CD8-positive, alpha-beta memory T cell (primary cell): ENCODE data around the gene FRRS1. TPM values are rescaled to one million over a fixed set of nuclear protein-coding genes. Genes with fewer than 3 reads are reported as not detected.

ENCODE experiments used
- CTCF ChIA-PET: fragments of 350-600 bp; sonication (Branson Sonifier 250); formaldehyde crosslinking; loops from one replicate; lab custom pipeline; 2021; ENCODE audit warnings: antibody characterized with exemption; lab: Charles Lee
- POLR2A ChIA-PET: fragments of 350-600 bp; sonication (Branson Sonifier 250); formaldehyde crosslinking; loops from one replicate; lab custom pipeline; 2021; ENCODE audit warnings: antibody characterized with exemption; lab: Charles Lee
- DNase-seq, 5 donors: peaks; one replicate each; pipeline versions ENCODE4 v3.0.0 to v3.0.0-alpha.2; 2020 to 2022; ENCODE audit warnings: mixed read lengths in 1 of 5
- H3K27ac ChIP-seq: one replicate; pipeline ENCODE4 v1.7.0; 2013; ENCODE audit warnings: low read depth, mild to moderate bottlenecking, low read length, moderate library complexity
- H3K27me3 ChIP-seq: 2 replicates; pipeline ENCODE4 v1.7.0; 2013; ENCODE audit warnings: low read length, mild to moderate bottlenecking; ENCODE audit not compliant: insufficient read depth, poor library complexity, severe bottlenecking
- H3K36me3 ChIP-seq: 2 replicates; pipeline ENCODE4 v1.7.0; 2013; ENCODE audit warnings: mild to moderate bottlenecking, low read length, moderate library complexity; ENCODE audit not compliant: insufficient read depth
- H3K4me1 ChIP-seq: 2 replicates; pipeline ENCODE4 v1.7.0; 2013; ENCODE audit warnings: mild to moderate bottlenecking, low read length, moderate library complexity; ENCODE audit not compliant: insufficient read depth
- H3K4me3 ChIP-seq: 2 replicates; pipeline ENCODE4 v1.7.0; 2013; ENCODE audit warnings: mild to moderate bottlenecking, low read length
- H3K9me3 ChIP-seq: 2 replicates; pipeline ENCODE4 v1.7.0; 2013; ENCODE audit warnings: mild to moderate bottlenecking, low read length
- H3K27ac Mint-ChIP-seq, 8 donors: one replicate each; pipeline ENCODE4 v1.8.0; 2020 to 2021; ENCODE audit warnings: mixed read lengths in 8 of 8, mild to moderate bottlenecking in 6 of 8, inconsistent platforms in 3 of 8, moderate library complexity in 3 of 8
- H3K27me3 Mint-ChIP-seq, 2 donors: one replicate each; pipeline ENCODE4 v1.8.0; 2020 to 2021; ENCODE audit warnings: mixed read lengths in 2 of 2, mild to moderate bottlenecking in 1 of 2, moderate library complexity in 1 of 2
- H3K36me3 Mint-ChIP-seq, 3 donors: one replicate each; pipeline ENCODE4 v1.8.0; 2020 to 2021; ENCODE audit warnings: mixed read lengths in 3 of 3, inconsistent platforms in 1 of 3, mild to moderate bottlenecking in 1 of 3
- H3K4me1 Mint-ChIP-seq, 3 donors: one replicate each; pipeline ENCODE4 v1.8.0; 2020 to 2021; ENCODE audit warnings: mixed read lengths in 3 of 3, inconsistent platforms in 1 of 3, mild to moderate bottlenecking in 1 of 3
- H3K4me3 Mint-ChIP-seq, 7 donors: one replicate each; pipeline ENCODE4 v1.8.0; 2020 to 2021; ENCODE audit warnings: mixed read lengths in 7 of 7, mild to moderate bottlenecking in 6 of 7, moderate library complexity in 4 of 7, inconsistent platforms in 2 of 7
- H3K9me3 Mint-ChIP-seq, 5 donors: one replicate each; pipeline ENCODE4 v1.8.0; 2020 to 2022; ENCODE audit warnings: mixed read lengths in 5 of 5, mild to moderate bottlenecking in 3 of 5, moderate library complexity in 2 of 5, inconsistent platforms in 1 of 5
- polyA plus RNA-seq: library from polyadenylated mRNA; unstranded; fragments of 300-500 nt; fragmentation: Illumina TruSeq; gene quantifications from one replicate; pipeline ENCODE4 v1.2.3, GENCODE V29; 2021
- total RNA-seq, 2 experiments: library from RNA; stranded (reverse); gene quantifications; one replicate each; pipeline ENCODE4 v1.2.3, GENCODE V29; 2021

FRRS1 gene
- total and polyA plus RNA-seq, 3 experiments from 2014 or later, result 1.6 to 2.0 TPM; not detected in 1

GRCh38 chr1:99680270-99680669, 86.2 kb downstream of the FRRS1 start:
- DNase-seq, result no peak
- Histone ChIP-seq H3K27ac (no peak overlapping the region), H3K4me1 (no peaks in the 10 kb centered on the region), H3K9me3 (no peaks in the 10 kb centered on the region), H3K36me3 (no peaks in the 10 kb centered on the region), H3K27me3 (no peaks in the 10 kb centered on the region), H3K4me3 (no peak overlapping the region)
- no peaks in the 10 kb centered on the region for H3K4me1 Mint-ChIP-seq
- POLR2A ChIA-PET, result no interaction called here
- H3K27ac Mint-ChIP-seq, result no peak overlapping the region
- CTCF ChIA-PET, result interaction anchor here (1.0 to 1.5 kb wide), 3 partner anchors 10 to 13 kb away, joined by 3 to 4 read pairs (median 3); no protein-coding TSS in a partner anchor
- H3K4me3 Mint-ChIP-seq, result no peak overlapping the region
- no peaks in the 10 kb centered on the region for H3K36me3 Mint-ChIP-seq
- H3K27me3 Mint-ChIP-seq, result peaks cover 3 to 19% of the 10 kb centered on the region in 2 donors
- no peaks in the 10 kb centered on the region for H3K9me3 Mint-ChIP-seq

GRCh38 chr1:99677416-99677815, 89.0 kb downstream of the FRRS1 start:
- no peaks in the 10 kb centered on the region for H3K27me3 ChIP-seq
- H3K9me3 Mint-ChIP-seq, result no peaks in the 10 kb centered on the region
- H3K27me3 Mint-ChIP-seq, result peaks cover 6 to 32% of the 10 kb centered on the region in 2 donors
- POLR2A ChIA-PET, result no interaction called here
- DNase-seq, result no peak
- no peak overlapping the region for H3K4me3 Mint-ChIP-seq
- H3K36me3 ChIP-seq, result no peaks in the 10 kb centered on the region
- H3K9me3 ChIP-seq, result no peaks in the 10 kb centered on the region
- CTCF ChIA-PET, result no interaction called here
- H3K36me3 Mint-ChIP-seq, result no peaks in the 10 kb centered on the region
- no peak overlapping the region for H3K4me3 ChIP-seq
- no peaks in the 10 kb centered on the region for H3K4me1 Mint-ChIP-seq
- H3K4me1 ChIP-seq, result no peaks in the 10 kb centered on the region
- H3K27ac Mint-ChIP-seq, result no peak overlapping the region
- no peak overlapping the region for H3K27ac ChIP-seq

GRCh38 chr1:99676876-99677275, 89.6 kb downstream of the FRRS1 start:
- DNase-seq, result no peak
- Mint-ChIP-seq H3K9me3 (no peaks in the 10 kb centered on the region), H3K36me3 (no peaks in the 10 kb centered on the region), H3K4me1 (no peaks in the 10 kb centered on the region), H3K27ac (no peak overlapping the region), H3K4me3 (no peak overlapping the region), H3K27me3 (peaks cover 6 to 34% of the 10 kb centered on the region in 2 donors)
- Histone ChIP-seq H3K27me3 (no peaks in the 10 kb centered on the region), H3K9me3 (no peaks in the 10 kb centered on the region), H3K36me3 (no peaks in the 10 kb centered on the region), H3K4me3 (no peak overlapping the region), H3K27ac (no peak overlapping the region), H3K4me1 (no peaks in the 10 kb centered on the region)
- CTCF ChIA-PET, result no interaction called here
- POLR2A ChIA-PET, result no interaction called here

- Histone ChIP-seq H3K9me3 (no peaks in the 10 kb centered on the region), H3K36me3 (no peaks in the 10 kb centered on the region), H3K27me3 (no peaks in the 10 kb centered on the region), H3K4me3 (no peak overlapping the region), H3K27ac (no peak overlapping the region), H3K4me1 (no peaks in the 10 kb centered on the region)
- POLR2A ChIA-PET, result no interaction called here
- Mint-ChIP-seq H3K27me3 (peaks cover 6 to 39% of the 10 kb centered on the region in 2 donors), H3K27ac (no peak overlapping the region), H3K9me3 (no peaks in the 10 kb centered on the region), H3K36me3 (no peaks in the 10 kb centered on the region), H3K4me3 (no peak overlapping the region), H3K4me1 (no peaks in the 10 kb centered on the region)
- CTCF ChIA-PET, result no interaction called here
- no peak for DNase-seq
Observed at GRCh38 chr1:99675994-99676393, 90.4 kb downstream of the FRRS1 start.

GRCh38 chr1:99675292-99675691, 91.1 kb downstream of the FRRS1 start:
- Histone ChIP-seq H3K4me3 (no peak overlapping the region), H3K9me3 (no peaks in the 10 kb centered on the region), H3K36me3 (no peaks in the 10 kb centered on the region), H3K4me1 (no peaks in the 10 kb centered on the region), H3K27me3 (no peaks in the 10 kb centered on the region), H3K27ac (no peak overlapping the region)
- Mint-ChIP-seq H3K4me1 (no peaks in the 10 kb centered on the region), H3K9me3 (no peaks in the 10 kb centered on the region), H3K27me3 (peaks cover 6 to 39% of the 10 kb centered on the region in 2 donors), H3K36me3 (no peaks in the 10 kb centered on the region), H3K27ac (no peak overlapping the region), H3K4me3 (no peak overlapping the region)
- POLR2A ChIA-PET, result no interaction called here
- CTCF ChIA-PET, result no interaction called here
- DNase-seq, result no peak

GRCh38 chr1:99674115-99675064, 92.0 kb downstream of the FRRS1 start:
- Mint-ChIP-seq H3K9me3 (peaks cover 0 to 1% (median 0%) of the 10 kb centered on the region in 5 donors), H3K36me3 (no peaks in the 10 kb centered on the region), H3K4me3 (no peak overlapping the region)

GRCh38 chr1:99673315-99673714, 93.1 kb downstream of the FRRS1 start:
- no peak overlapping the region for H3K4me3 Mint-ChIP-seq

More at GRCh38 chr1:99674115-99675064, 92.0 kb downstream of the FRRS1 start:
- no peaks in the 10 kb centered on the region for H3K27me3 ChIP-seq
- no peak for DNase-seq
- no peaks in the 10 kb centered on the region for H3K36me3 ChIP-seq
- no peak overlapping the region for H3K4me3 ChIP-seq
- H3K4me1 ChIP-seq, result no peaks in the 10 kb centered on the region
- ChIA-PET POLR2A (no interaction called here), CTCF (no interaction called here)
- H3K9me3 ChIP-seq, result no peaks in the 10 kb centered on the region
- H3K27me3 Mint-ChIP-seq, result peaks cover 8 to 44% of the 10 kb centered on the region in 2 donors
- no peak overlapping the region for H3K27ac Mint-ChIP-seq
- no peak overlapping the region for H3K27ac ChIP-seq
- no peaks in the 10 kb centered on the region for H3K4me1 Mint-ChIP-seq

GRCh38 chr1:99672530-99673213, 93.8 kb downstream of the FRRS1 start:
- Mint-ChIP-seq H3K9me3 (peaks cover 0 to 1% (median 0%) of the 10 kb centered on the region in 5 donors), H3K27me3 (peaks cover 9 to 48% of the 10 kb centered on the region in 2 donors), H3K36me3 (no peaks in the 10 kb centered on the region), H3K4me3 (no peak overlapping the region), H3K4me1 (no peaks in the 10 kb centered on the region), H3K27ac (no peak overlapping the region)
- Histone ChIP-seq H3K4me1 (no peaks in the 10 kb centered on the region), H3K36me3 (no peaks in the 10 kb centered on the region), H3K4me3 (no peak overlapping the region), H3K27me3 (no peaks in the 10 kb centered on the region), H3K27ac (no peak overlapping the region), H3K9me3 (no peaks in the 10 kb centered on the region)
- ChIA-PET CTCF (no interaction called here), POLR2A (no interaction called here)
- DNase-seq, result no peak

More at GRCh38 chr1:99673315-99673714, 93.1 kb downstream of the FRRS1 start:
- Mint-ChIP-seq H3K9me3 (peaks cover 0 to 1% (median 0%) of the 10 kb centered on the region in 5 donors), H3K27me3 (peaks cover 9 to 48% of the 10 kb centered on the region in 2 donors), H3K36me3 (no peaks in the 10 kb centered on the region), H3K4me1 (no peaks in the 10 kb centered on the region), H3K27ac (no peak overlapping the region)
- no peaks in the 10 kb centered on the region for H3K27me3 ChIP-seq
- H3K4me3 ChIP-seq, result no peak overlapping the region
- DNase-seq, result no peak
- ChIA-PET CTCF (no interaction called here), POLR2A (no interaction called here)
- H3K36me3 ChIP-seq, result no peaks in the 10 kb centered on the region
- no peaks in the 10 kb centered on the region for H3K9me3 ChIP-seq
- H3K4me1 ChIP-seq, result no peaks in the 10 kb centered on the region
- H3K27ac ChIP-seq, result no peak overlapping the region
